HG03196 (cell line): ENCODE measurements around the gene RAI2.

Source experiments
- ATAC-seq: cut with Tn5 transposase; IDR thresholded peaks from one replicate; pipeline ENCODE4 v1.9.1; 2021; ENCODE audit not compliant: unreplicated experiment

RAI2 gene

DNA sequence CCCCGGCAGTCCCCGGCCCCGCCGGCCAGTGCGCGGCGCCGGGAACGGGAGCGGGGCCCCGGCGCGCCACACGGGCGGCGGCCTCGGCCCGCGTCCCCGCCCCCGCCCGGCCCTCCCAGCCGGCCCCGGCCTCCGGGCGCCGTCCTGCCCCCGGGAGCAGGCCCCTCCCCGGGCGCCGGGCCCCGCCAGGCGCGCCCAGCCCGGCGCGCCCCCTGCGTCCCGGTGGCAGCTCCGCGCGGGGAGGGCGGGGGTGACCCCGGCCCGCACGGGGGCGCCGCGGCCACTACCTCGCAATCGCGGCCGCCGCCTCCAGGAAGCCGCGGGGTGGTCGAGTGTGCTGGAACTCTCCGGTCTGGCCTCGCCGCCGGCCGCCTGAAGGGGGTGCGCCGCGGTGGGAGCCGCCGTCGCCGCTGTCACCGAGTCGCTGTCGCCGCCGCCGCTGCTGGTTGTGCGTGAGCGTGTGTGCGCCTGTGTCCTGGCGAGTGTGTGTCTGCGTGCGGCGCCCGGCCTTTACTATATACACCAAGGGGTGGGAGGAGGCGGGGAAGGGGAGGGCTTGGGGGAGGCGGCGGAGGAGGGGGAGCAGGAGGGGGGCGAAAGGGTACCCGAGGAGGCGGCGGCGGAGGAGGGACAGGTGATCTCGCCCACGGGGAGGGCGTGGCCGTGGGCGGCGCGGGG, at the start of gene RAI2:
Gene RAI2, minus strand, starts transcription at position 488 of the 678 bp plus-strand sequence. CDS start 59,288 bp downstream, outside the sequence.
- ATAC-seq = no peak

DNA sequence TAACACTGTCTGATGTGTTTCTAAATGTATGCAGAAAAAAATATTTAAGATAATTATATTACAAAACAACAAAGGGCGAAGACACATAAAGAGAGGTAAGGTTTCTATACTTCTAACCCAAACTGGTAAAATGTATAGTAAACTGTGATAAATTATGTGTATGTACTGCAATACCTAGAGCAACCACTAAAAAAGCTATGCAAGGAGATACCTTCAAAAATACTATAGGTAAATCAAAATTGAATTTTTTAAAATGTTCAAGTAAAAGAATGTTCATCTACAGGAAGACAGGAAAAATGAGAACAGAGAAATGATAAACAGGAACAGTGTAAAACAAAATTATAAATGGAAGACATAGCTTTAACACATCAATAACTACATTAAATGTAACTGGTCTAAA, 27.3 kb upstream of the RAI2 start:
- no peak for ATAC-seq

DNA sequence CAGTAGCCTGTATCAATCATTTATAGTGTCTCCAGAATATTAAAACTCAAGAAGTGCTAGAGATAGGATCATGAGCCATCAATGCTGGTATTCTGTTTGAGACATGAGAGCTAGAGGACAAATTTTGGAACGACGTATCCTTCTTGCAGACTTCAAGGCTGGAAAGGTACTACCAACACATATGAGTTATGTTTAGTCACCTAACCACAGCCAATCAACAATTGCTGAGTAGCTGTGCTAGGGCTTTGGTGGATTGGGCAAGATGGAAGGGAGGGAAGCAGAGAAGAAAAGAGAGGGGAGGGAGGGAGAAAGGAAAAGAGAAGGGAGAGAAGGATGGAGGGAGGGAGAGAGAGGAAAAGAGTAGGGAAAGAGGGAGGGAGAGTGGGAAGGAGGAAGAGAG, 21.6 kb upstream of the RAI2 start:
- no peak for ATAC-seq

DNA sequence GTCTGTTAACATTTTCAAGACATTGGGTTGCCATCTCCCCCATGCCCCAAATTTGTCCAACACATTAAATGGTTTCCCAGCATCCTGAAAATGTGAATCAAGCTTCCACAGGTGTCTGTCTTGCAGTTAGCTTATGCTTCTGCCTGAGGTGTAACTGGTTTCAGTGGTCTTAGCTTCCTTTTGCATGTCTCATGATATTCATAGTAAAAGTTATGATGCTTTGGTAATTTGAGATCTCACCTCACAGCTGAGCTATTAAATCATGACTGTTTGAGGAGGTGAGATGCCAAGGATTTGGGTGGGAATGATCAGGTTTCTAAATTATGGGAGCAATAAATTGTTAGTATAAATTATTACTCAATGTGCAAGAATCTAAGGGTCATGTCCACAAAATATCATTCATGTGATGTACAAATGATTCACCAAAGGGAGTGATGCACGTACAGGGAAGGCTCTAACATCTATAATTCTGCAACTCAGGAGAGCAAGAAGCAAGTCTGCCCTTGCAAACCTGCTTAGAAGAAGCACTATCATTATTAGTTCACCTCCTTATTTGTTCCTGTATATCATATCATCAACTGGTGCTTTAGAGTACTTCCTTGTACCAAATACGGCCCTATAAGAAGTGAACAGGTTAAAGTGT, 17.1 kb upstream of the RAI2 start:
- ATAC-seq = no peak

DNA sequence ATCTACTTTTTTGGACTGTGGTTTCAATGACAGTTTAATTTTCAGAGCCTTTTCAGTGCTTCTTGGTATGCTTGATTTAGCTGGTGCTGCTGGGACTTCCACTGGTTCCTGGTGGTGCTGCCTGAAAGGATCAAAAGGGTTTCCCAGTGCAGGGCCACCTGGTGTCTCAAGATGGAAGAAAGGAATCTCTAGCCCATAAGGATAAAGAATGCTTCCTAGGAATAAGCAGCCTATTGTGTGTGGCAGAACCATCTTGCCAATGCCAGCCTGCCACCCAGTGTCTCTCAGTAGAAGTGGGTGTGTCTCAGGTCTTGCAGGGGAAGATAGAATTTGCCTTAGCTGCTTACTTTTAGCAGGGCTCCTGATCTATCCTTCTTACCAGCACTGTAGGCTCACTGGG, 15.0 kb upstream of the RAI2 start:
- no peak for ATAC-seq

DNA sequence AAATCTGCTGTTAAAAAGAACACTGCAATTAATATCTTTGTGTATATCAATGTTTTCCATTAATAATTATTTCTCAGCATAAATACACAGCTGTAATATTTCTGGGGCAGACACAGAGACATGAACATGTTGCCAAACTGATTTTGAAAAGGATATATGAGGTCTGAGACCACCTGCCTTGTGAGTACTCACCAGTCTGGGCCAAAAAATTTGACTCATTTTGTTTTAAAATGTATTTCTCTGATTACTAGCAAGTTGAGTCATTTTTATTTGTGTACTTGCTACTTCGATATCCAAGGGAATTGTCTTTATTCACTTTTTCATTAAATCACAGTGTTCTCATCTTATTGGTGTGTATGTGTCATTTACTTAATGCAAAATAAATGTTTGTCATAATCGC, 8.5 kb upstream of the RAI2 start:
- ATAC-seq = no peak

DNA sequence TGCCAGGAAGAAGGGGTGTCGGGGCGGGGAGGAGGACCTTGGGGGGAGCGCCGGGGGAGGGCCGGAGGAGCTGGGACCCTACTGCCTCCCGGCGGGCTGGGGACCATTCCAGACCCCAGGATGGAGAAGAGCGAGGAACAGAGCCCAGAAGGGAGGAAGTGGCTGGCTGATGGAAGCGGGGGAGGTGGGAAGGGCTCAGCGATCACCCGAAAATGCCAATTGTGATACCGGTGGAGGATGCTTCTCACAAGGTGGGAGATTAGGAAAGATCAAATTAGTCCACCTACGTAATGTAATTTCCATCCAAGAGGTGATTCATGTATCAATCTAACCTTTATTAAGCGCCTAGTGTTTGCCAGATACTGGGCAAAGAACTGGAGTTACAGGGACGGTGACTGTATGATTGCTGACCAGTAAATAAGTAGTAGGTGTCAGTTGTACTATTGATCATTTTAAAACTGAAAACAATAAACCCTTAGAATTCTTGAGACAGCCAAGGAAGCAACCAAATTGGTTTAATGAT, 452 bp upstream of the RAI2 start:
- ATAC-seq = no peak

DNA sequence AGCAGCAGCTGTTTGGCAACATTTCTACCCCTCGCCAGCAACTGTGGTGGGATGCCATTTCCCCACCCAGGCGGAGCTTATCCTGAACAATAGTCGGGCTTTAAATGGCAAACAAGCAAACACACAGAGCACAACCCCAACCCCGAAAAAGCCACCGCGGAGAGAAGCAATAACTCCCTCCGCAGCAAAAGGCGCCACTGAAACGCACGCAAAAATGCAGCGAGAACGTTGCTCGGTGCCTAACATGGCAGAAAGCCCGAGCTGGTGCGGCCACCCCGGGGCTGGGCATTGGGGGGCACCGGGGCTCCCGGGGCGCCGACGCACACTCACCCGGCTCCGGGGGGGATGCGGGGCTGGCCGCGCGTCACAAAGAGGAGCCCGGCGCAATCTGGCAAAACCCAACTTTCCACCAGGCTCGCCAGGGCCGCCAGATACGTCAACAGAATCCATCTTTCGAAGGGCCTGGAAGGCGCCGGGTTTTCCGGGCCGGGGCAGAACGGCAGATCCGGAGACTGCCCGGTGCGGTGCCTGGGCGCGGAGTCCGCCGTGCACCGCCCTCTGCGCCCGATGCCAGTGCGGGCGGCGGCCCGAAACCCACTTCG, 818 bp downstream of the RAI2 start:
- no peak for ATAC-seq

DNA sequence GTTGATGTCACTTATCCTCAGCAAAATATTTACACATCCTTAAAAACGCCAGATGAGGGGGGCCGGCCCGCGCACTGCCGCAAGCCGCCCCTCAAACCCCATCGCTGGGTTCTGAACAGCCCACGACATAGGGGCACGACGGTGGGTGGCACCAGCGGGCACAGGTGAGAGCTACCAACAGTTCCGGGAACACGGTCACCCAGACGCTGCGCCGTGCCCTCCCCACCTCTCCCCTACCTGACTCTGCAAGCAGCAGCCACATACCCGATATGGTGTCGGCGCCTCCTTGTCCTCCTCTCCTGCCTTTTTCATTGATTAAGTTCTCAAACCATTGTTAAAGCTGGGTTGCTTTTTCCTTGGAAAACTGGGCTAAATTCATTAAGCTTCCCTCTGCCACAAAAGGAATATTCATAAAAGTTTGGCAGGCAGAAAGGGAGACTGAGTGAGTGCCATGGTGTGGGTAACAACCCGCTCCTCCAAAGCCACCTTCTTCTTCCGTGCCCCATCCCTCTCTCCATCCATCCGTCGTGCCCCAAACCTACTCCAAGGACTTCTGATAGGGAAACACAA, 1.4 kb downstream of the RAI2 start:
- ATAC-seq = no peak

DNA sequence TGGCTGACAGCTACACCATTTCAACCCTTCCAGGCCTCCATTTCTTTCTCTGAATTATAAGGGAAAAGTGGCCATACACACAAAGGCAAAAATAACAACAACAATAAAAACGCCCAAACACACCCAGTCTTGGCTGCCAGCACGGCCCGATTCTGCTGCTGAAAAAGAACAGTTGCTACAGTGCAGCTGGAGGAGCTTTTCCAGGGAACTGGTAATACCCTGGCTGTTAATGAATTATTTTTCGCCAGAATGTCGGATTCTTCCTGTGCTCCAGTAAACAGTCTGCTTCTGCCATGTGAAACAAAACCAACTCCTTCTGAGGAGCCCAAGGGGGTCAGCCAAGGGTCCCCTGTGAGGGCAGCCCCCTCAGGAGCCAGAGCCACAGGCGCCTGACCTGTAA, 6.6 kb downstream of the RAI2 start:
- ATAC-seq = no peak

DNA sequence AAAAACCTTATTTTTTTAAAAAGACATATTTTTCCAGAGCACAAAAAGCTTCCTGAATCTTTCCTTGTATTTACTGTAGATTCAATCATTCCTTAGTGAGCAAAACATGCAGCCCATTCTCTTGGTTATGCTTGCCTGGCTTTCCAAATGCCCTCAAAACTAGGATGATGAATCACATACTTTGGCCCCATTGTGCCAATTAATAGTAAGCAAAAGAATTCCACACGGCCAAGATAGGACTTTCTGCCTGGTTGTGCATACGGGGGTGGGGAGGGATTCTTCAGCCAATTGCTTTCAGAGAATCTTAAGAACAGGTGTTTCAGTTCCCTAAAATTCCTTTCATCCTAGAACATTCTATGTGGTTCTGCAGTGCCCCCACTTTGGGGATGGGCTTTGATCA, 7.0 kb downstream of the RAI2 start:
- ATAC-seq = no peak

DNA sequence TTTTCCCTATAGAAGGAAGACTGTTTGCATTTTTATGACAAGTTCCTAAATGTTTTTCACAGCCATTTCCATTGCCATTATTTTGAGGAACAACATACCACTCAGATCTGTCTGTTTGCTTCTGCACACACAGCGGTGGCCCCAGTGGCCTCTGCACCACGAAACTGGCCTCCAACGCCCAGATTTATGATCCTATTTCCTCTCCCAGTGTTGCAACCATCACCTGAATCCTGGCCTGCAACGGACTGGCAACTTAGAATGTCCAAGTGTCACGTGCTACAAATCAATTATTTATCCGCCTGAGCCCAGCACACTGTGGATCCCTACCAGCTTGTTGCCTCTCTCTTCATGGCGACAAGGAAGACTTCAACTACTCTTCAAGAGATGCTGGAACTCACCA, 9.2 kb downstream of the RAI2 start:
- no peak for ATAC-seq

DNA sequence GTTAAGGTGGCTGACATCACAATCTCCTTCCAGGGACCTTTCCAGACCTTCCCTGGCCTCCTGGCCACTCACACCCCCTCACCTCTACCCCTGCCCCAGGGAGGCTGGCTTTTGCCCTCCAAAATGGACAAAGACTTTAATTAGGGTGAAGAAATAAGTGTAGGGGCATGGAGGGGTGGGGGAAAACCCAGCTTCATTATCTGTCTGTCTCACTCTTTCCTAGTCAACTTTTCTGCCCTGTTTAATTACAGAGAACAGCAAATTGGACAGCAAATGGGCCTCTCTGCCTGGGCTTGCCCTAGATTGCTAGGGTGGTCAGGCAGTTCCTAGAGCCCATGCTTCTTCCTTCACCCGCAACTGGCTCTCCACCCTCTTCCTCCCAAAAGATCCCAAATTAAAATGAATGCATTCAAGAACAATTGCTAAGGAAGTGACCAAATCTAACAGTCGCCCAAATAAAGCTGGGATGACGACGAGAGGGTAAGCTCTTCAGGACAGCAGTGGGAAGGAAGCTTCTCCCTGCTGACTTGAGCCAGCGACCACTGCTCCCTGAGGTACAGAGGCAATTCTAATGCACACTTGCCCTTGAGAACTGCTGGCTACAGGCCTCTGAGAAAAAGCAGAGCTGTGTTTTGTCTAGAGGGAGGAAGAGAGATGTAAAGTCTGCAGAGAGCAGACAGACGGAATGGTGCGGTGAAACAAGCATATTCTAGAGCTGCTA, 12.4 kb downstream of the RAI2 start:
- ATAC-seq = no peak

DNA sequence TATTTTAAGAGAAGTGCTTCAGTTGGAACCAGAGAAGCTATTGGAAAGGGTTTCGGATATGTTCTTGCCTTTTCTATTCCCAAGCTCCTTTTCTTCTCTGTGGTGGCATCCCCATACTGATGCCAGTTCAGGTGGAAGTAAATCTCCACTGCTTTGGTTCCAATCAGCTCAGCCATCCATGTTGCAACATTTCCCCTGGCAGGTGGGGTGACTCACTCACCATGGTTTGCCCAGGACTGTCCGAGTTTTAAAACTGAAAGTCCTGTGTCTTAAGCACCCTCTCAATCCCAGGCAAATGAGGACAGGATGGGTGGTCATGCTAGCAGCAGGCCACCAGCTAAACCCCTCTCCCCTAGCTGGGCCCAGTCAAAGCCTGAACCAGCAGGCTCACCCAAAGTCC, 15.1 kb downstream of the RAI2 start:
- ATAC-seq = no peak

DNA sequence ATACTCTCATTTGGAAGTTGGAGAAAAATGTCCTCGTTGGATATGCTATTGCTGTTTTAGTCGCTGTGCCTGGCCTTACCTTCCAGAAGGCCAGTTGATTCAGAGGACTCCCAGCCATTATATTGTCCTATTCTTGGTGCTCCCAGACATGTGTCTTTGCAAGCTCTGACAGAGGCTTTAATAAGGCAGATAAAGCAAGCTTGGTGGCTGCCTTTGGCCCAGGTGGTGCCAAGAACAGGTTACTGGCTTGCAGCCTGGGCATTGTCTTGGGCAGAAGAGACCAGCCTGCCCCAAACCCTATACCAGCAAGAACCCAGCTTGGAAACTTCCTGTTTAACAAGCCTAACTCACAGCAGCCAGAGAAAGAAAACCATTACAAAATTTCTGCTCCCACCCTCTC, 16.9 kb downstream of the RAI2 start:
- ATAC-seq = no peak

DNA sequence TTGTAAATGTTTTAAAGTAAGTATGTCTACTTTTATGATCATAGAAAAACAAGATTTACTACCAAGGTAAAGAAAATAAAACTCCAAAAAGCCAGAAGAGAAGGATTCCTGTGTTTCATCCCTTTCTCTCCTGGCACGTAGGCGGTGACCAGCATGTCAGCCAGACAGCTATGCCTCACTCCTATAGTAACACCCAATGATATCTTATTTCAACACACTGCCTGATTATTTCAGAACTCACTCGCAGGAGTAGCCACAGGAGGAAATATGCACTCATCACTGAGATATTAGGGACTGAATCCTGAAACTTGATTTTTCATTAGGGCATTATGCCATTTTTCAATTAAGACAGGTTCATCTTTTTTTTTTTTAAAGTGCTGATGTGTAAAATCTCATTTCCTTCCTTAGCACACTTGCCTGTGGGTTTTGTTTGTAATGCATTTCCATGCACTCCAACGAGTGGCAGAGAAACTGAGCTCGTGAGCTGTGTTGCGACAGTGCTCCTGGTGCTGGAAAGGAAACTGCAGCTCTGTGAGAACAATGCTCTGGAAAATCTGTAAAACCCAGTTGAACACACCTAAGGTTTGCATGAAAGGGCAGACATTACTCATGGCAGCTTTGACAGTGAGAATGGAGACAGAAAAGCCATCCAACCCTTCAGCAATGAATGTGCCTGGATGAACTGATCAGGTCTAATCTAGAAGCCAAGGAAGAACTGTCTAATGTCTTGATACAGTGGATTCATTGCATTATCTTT, 18.2 kb downstream of the RAI2 start:
- no peak for ATAC-seq

DNA sequence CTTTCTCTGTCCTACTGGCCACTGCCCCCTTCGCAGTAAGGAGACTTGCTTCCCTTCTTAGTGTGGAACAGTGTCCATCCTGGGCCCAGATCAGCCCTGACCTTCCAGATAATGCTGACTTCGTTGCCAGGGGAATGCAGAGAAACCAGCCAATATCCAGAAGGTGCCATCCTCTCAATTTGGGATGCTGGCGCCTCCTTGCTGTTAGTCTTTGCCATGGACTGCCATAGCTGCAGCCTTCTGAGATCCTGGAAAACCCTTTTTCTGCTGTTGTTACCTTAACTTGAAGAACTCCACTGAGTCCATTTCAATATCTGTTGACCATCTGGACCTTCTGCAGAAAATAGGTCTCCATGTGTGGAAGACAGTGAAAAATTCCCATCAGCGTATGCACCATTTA, 21.8 kb downstream of the RAI2 start:
- no peak for ATAC-seq

DNA sequence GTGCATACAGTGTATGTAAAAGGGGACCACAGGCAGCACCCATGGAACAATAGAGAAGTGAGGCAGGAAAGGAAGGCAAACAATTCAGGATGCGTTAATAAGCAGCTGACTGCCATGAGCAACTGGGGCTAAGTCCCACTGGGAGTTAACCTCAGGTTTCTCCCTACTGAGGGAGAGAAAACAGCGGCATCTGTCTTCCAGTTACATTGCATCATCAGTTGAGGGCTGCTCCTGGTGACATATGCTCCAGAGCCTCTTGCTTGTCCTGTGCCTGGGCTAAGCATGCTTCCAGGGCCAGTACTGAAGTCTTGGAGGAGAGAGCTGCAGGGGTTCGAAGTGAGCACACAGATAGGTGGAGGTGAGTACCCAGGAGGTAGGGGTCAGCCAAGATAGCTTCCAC, 24.3 kb downstream of the RAI2 start:
- no peak for ATAC-seq

DNA sequence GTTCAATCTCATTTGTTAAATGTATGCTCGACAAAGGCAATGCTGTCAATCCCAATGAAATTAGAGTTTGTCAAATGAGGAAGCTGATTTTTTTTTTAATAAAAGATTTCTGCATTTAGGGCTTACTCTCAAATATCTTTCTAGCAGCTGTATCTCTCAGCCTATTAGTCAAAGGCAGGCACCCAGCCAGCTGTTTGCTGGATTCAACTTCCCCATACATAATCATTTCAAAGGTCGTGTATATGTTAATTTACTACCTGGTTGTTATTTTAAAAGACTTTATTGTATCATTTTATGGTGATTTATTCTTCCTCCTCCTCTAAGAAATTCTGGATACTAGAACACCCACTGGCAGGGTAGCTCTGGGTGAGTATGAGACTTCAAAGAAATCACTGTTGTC, 27.1 kb downstream of the RAI2 start:
- ATAC-seq = no peak

DNA sequence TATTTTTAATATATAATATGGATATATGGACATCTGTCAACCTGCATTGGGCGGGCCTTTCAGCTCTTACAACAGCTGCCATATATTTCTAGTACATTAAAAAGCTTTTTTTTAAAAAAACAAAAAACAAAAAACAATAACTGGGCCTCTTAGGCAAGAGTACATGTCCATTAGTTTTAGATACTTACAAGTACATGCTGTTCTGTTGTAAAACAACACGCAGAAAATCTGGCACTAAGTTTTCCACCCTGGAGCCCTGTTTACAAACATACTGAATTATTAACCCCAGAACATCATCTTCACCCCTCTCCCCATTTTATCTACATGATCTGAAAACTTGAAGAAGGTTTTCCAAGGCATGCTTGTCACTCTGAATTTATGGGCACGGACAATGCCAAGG, 29.8 kb downstream of the RAI2 start:
- ATAC-seq = no peak

DNA sequence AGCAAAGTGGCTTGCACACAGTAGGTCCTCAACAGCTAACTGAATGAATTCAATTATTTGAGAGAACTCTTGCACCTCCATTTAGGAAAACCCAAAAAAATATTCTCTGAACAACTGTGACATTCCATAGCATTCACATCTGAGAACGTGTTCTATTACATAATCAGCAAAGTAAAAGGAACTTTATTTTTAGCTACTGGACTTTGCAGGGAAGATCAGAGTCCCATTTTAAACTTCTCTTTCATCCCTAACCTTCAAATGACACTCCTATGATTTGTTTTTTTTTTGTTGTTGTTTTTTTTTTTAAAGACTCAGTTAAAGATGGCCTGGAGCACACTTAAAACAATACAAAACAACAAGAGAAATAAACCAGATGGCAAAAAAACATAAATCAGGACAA, 30.9 kb downstream of the RAI2 start:
- ATAC-seq = no peak
